ENCODE data around the gene NHSL2.
A peak's percentile ranks its signal among the peaks of the same experiment; 100 is the strongest.

NHSL2 gene

DNA sequence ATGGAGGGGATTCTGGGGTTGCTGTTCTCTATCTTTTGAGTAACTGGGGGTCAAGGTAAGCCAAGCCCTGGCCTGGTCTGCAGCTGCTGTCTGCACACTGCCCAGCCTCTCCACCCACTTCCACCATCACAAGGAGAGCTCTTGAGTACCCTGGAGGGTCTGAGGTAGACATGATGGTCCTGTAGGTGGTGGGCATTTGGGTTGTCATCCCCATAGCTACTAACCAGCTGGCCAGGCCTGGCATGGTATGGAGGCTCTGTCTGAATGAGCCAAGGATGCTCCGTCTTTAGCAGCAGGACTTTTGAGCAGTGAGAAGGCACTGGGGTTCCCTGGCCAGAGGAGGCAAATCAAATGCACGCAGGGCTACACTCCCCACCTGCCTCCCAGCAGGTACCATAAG is 82.7 kb downstream of the NHSL2 start:
- no peak for DNase-seq

DNA sequence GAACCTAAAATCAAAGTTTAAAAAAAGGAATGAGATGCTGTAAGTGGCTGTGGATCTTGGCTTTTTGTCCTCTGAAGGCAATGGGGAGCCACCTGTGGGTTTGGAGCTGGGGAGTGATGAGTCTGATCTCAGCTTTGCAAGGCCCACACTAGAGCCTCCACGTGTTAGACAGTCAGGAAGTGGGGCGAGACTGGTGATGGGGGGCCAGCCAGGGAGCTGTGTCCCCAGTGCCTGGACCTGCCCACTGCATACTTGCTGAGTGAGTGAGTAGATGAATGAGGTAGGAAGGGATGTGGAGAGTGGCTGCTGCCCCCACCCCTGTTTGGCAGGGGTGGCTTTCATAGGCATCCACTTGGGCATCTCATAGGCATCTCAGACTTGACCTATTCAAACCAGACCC is 84.0 kb downstream of the NHSL2 start:
- no peak for DNase-seq

- no peak for DNase-seq
These were observed 84.5 kb downstream of the NHSL2 start for GRCh38 chrX:71995122-71995521.

- no peak for DNase-seq
These were observed 85.5 kb downstream of the NHSL2 start for GRCh38 chrX:71996136-71996535.

GRCh38 chrX:71996826-71997225 is 86.2 kb downstream of the NHSL2 start:
- DNase-seq, result no peak

GRCh38 chrX:71997320-71997719 is 86.7 kb downstream of the NHSL2 start:
- DNase-seq, result no peak

DNA sequence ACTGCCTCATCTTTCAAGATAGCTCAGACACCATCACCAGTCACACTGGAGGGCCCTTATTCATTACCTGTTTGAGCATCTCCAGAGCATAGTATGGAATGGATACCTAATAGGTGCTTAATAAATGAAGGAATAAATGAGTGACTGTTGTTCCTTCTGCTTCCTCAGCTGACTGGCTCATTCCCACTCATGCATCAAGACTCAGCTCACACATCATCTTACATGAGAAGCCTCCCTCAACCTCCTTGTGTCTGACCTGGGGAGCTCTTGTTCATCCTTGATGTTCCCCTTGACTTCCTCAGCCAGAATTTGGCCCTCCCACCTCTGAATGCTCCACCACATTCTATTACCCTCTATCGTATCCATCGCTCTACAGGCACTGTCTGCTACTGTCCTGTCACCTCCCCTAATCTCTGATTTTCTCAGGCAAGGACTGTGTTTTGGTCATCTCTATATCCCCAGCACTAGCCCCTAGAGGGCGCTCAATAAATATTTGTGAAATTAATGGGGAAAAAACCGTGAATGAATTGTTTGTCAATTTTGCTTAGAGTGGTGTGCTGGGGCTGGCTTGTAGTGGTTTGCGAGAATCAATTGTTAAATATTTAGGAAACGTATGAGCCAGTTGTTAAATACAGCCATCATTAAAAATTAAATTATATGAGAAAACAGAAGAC is 88.3 kb downstream of the NHSL2 start:
- DNase-seq, result peak in 1 of 2 donors; percentile 3

DNA sequence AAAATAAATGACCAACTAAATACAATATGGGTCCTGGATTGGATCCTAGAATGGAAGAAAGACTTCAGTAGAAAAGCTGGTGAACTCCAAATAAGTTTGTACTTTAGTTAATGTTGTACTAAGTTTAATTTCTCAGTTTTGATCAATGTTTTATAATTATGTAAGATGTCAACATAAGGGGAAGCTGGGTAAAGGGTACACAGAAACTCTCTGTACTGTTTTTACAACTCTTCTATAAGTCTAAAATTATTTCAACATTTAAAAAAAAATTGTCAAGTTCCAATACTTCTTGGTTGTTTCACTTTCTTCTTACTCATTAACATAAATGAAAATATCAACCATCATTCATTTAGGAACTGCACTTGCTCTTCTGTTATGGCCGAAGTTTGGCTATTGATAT is 88.9 kb downstream of the NHSL2 start:
- DNase-seq, result no peak

DNA sequence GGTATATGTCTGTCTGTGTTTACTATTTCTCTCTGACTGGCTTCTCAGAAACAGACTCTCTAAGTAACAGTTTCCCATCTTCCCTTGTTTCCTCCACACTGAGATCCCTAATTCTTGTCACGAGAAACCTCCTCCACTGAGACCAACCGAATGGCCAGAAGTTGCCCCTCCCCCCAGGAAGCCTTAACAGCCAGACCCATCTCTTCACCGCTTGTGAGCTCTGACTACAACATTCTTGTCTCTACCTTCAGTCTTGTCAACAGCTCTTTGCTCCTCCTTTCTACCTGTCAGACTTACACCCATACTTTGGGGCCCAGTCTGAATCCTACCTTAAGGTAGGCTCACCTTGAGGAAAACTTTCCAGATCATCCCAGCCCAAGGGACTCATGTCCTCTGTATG is 90.8 kb downstream of the NHSL2 start:
- no peak for DNase-seq

- no peak for DNase-seq
These were observed 91.3 kb downstream of the NHSL2 start for GRCh38 chrX:72001906-72002305.

DNA sequence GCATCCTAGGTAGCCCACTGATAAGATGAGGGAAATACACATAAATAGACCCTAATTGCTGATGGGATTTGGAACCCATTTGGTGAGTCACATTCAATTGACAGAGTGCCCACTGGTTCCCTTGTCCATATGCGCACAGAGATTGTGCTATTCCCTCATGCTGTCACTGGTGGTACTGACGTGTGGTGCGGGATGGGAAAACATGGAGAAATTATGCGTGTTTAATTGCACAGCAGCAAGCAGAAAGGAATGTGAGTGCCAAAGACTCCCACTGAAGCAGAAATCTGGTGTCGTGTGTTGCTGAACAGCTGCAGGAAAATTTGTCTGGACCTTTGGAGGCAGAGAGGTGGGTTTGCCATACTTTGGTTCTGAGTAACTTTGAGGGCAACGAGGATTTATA is 92.2 kb downstream of the NHSL2 start:
- no peak for DNase-seq

DNA sequence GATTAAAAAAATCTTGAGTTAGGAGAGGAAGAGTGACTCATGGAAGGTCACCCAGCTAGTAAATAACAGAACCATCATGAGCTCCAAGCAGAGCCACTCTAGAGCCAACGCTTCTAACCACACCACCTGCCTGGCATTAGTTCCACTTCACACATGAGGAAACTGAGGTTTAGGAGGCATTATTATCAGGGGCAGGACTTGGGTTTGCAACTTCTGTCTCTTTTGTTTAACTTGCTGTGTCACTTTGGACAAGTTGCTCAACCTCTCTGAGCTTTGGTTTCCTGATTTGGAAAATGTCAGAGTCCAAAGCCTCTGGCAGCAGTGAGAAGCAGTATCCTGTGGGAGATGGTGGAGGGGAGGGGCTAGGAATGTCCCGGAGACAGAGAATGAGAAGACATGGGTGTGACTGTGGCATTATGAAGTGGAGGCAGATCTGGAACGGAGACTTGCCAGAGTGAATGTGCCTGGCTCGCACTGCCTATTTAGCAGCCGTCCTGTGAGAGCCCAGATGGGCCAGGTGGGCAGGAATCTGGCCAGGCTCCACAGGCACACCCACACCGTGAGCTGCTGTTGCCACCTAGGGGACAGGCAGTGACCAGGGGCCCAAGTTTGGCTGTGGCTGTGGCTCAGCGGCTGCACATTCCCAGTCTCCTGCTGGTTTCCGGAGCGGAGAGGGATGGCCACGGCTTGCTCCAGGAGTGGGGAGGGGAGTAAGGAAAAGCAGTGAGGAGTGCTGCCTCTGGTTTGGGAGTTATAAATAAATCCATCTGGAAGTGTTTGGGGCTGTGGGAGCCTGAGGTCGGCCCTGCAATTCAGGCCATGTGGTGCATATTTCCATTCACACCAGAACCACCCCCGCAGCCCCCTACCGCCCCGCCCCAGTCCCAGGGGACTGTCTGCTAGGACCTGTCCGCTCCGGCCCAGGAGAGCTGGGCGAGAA is 93.4 kb downstream of the NHSL2 start:
- DNase-seq, result no peak

GRCh38 chrX:72005046-72005445 is 94.4 kb downstream of the NHSL2 start:
- DNase-seq, result no peak

DNA sequence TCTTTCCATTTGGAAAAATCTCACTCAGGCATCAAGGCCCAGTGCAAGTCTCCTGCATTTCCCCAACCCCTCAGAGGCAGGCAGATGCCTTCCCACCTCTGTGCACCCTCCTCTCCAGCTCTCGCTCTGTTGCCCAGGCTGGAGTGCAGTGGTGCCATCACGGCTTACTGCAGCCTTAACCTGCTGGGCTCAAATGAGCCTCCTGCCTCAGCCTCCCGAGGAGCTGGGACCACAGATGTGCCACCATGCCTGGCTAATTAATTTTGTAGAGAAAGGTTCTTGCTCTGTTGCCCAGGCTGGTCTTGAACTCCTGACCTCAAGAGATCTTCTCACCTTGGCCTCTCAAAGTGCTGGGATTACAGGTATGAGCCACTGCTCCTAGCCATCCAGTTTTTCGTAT is 95.8 kb downstream of the NHSL2 start:
- DNase-seq, result no peak

DNA sequence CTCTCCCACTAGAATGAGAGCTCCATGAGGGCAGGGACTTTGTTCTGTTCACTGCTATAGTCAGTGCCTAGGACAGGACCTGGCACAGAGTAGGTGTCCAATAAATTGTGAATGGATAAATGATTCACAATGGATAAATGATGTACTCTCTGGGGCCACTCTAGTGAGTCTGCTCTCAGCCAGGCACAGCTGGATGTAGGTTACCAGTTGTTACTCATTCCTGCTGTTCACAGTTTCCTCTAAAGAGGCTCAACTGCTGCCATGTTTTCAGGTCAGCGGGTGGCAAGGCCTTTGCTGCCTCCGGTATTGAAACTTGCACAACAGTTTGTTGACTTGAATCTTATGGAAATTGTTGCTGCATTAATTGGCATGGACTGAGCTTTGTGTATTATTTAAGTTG is 99.1 kb downstream of the NHSL2 start:
- DNase-seq, result no peak

- no peak for DNase-seq
These were observed 101.1 kb downstream of the NHSL2 start for GRCh38 chrX:72011734-72012133.

- no peak for DNase-seq
These were observed 104.7 kb downstream of the NHSL2 start for GRCh38 chrX:72015383-72015782.

DNA sequence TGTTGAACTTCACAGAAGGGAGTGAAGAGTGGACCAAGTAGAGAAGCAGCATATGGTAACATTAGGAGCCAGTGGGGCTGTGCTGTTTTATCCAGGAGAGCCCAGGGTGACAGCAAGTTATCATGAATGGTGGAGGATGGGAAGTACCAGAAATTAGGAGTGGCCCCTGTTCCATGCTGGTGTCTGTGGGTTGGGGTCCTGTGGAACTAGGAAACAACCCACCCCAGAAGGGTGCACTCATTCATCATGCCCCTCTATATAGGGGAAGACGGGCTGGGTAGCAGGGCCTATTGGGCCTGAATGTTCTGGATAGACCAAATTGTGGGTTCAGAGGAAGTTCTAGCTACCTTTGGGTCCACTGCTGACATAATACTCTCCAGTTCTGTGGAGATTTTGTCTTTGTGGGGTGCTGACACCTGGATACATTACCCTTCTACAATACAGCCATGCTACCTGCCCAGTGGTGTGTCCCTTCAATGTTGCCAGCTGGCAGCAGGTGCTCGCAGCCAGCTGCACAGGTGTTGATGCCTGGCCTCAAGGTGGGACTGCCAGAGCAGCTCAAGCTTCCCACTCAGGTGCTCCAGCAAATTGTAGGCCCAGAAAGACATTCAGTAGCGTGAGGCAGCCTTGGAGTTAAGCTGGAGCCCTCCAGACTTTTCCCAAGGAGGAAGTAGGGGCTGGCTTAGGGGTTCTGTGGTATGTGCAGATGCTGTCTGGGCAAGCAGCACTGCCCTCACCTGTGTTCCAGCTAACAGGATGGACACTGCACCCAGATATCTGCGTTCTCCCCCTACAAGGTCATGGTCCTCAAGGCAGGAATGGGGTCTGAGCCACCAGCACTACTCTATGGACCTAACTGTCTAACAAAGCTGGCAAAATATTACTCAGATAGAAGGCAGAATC is 106.5 kb downstream of the NHSL2 start:
- DNase-seq, result no peak

DNA sequence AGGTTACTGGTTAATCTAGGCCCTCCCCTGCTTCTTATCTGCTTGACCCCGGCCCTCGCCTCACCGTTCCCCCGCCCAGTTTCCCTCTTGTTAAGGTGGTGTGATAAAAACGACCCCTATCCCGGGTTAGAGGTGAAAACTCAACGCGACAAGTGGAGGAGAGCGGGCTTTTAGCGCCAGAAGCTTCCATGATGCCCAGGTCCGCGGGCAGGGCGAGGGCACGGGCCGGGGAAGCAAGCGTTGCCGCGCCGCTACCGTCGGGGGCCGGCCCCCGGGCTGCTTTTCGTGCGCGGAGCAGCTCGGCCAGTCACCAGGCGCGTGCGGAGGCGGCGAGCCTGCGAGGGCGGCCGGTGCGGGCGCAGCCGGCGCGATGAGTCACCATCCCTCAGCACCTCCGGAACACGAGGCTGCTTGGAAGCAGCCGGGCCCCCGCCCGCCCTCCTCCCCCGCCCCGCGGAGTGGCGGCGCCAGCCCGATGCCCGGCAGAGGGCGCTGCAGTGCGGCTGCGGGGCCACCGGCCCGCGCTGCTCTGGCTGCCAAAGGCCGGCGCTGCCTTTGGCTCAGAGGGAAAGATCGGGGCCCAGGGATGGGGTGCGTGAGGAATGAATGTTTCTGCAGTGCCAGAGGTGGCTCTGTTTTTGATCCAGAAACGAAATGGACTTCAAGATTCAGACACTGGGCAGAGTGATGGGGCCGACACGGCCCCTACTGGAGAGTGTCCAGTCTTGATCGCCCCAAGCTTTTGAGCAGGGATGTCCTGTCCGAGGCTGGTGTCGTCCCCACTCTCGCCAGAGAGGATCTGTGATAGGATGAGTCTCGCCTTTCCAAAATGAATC is 107.8 kb downstream of the NHSL2 start:
- peak; percentile 31 to 52 for DNase-seq

GRCh38 chrX:72019487-72019886 is 108.8 kb downstream of the NHSL2 start:
- DNase-seq, result no peak

GRCh38 chrX:72020204-72020603 is 109.6 kb downstream of the NHSL2 start:
- DNase-seq, result no peak

GRCh38 chrX:72020788-72021187 is 110.1 kb downstream of the NHSL2 start:
- no peak for DNase-seq
